HEK293 (cell line): ENCODE data around the gene TDP1.
A peak's percentile ranks its signal among the peaks of the same experiment; 100 is the strongest.

Experiments
- CTCF ChIA-PET: fragments of 350-600 bp; formaldehyde crosslinking; extraction: SDS; loops from one replicate; lab custom pipeline; 2021; ENCODE audit warnings: antibody characterized with exemption; lab: Yijun Ruan, JAX
- POLR2A ChIA-PET: fragments of 300-600 bp; formaldehyde crosslinking; extraction: SDS; loops from one replicate; lab custom pipeline; 2020; ENCODE audit warnings: antibody characterized with exemption, inconsistent platforms; lab: Yijun Ruan, JAX
- H3K27ac ChIP-seq: fragments of 200-500 bp; sonication (Bioruptor generic); 2 replicates; pipeline ENCODE4 v1.5.1; 2014; ENCODE audit warnings: low read depth, low read length, control low read depth, inconsistent platforms; ENCODE audit errors: extremely low read depth
- H3K36me3 ChIP-seq, 2 experiments: fragments of 200-500 bp in 1 of 2; sonication (Bioruptor generic) in 1 of 2; 1 replicate in 1 of 2; 2 replicates in 1 of 2; pipeline ENCODE4 v1.5.1; 2014 to 2017; ENCODE audit warnings: inconsistent platforms in 2 of 2, low read length in 2 of 2; ENCODE audit not compliant: control insufficient read depth in 2 of 2, insufficient read depth in 1 of 2
- H3K4me1 ChIP-seq: fragments of 200-500 bp; sonication (Bioruptor generic); 2 replicates; pipeline ENCODE4 v1.5.1; 2014; ENCODE audit warnings: mild to moderate bottlenecking, low read length, inconsistent platforms; ENCODE audit not compliant: control insufficient read depth, insufficient read depth
- H3K4me3 ChIP-seq: 2 replicates; pipeline ENCODE4 v1.5.1; 2011; ENCODE audit warnings: low read depth, mild to moderate bottlenecking, control low read depth, low read length, moderate library complexity
- H3K9me3 ChIP-seq: fragments of 200-500 bp; sonication (Bioruptor generic); 2 replicates; pipeline ENCODE4 v1.5.1; 2014; ENCODE audit warnings: low read depth, low read length, inconsistent platforms; ENCODE audit not compliant: control insufficient read depth, insufficient read depth
- BCL11A ChIP-seq: fragments of 450-650 bp; formaldehyde crosslinking; IDR thresholded peaks from 2 replicates; pipeline ENCODE4 v1.5.1; 2016; ENCODE audit warnings: low read depth, missing biosample characterization, missing genetic modification characterization
- BCL11B ChIP-seq: fragments of 450-650 bp; formaldehyde crosslinking; IDR thresholded peaks from 2 replicates; pipeline ENCODE4 v1.5.1; 2016; ENCODE audit warnings: low read depth, missing biosample characterization, missing genetic modification characterization
- ELK4 ChIP-seq: IDR thresholded peaks from 2 replicates; pipeline ENCODE4 v1.6.1; 2011; ENCODE audit warnings: mild to moderate bottlenecking, low read depth, low read length, borderline replicate concordance
- GFI1B ChIP-seq: fragments of 450-650 bp; formaldehyde crosslinking; IDR thresholded peaks from 2 replicates; pipeline ENCODE4 v1.5.1; 2016; ENCODE audit warnings: missing biosample characterization, missing genetic modification characterization
- MYNN ChIP-seq: fragments of 450-650 bp; formaldehyde crosslinking; IDR thresholded peaks from 2 replicates; pipeline ENCODE4 v1.5.1; 2016; ENCODE audit warnings: missing biosample characterization, missing genetic modification characterization, borderline replicate concordance
- MZF1 ChIP-seq: fragments of 450-650 bp; formaldehyde crosslinking; IDR thresholded peaks from 2 replicates; pipeline ENCODE4 v1.5.1; 2017; ENCODE audit warnings: missing biosample characterization, missing genetic modification characterization, borderline replicate concordance
- REPIN1 ChIP-seq: fragments of 450-650 bp; formaldehyde crosslinking; IDR thresholded peaks from 2 replicates; pipeline ENCODE4 v1.5.1; 2017; ENCODE audit warnings: missing biosample characterization, missing genetic modification characterization, low read depth
- SETDB1 ChIP-seq: IDR thresholded peaks from one replicate; pipeline ENCODE4 v1.6.1; 2017; ENCODE audit warnings: mild to moderate bottlenecking, low read length, moderate library complexity, mixed read lengths; ENCODE audit not compliant: insufficient read length
- SP3 ChIP-seq: fragments of 450-650 bp; formaldehyde crosslinking; IDR thresholded peaks from 2 replicates; pipeline ENCODE4 v1.5.1; 2016; ENCODE audit warnings: missing biosample characterization, missing genetic modification characterization
- ZNF138 ChIP-seq: fragments of 450-650 bp; formaldehyde crosslinking; IDR thresholded peaks from 2 replicates; pipeline ENCODE4 v1.5.1; 2016; ENCODE audit warnings: missing biosample characterization, missing genetic modification characterization, borderline replicate concordance
- ZNF19 ChIP-seq: fragments of 450-650 bp; formaldehyde crosslinking; IDR thresholded peaks from 2 replicates; pipeline ENCODE4; 2016; ENCODE audit warnings: missing biosample characterization, missing genetic modification characterization, low read depth
- ZNF341 ChIP-seq: fragments of 450-650 bp; formaldehyde crosslinking; IDR thresholded peaks from 2 replicates; pipeline ENCODE4; 2016; ENCODE audit warnings: low read depth, missing biosample characterization, missing genetic modification characterization
- ZNF350 ChIP-seq: fragments of 450-650 bp; formaldehyde crosslinking; IDR thresholded peaks from 2 replicates; pipeline ENCODE4 v1.5.0; 2017; ENCODE audit warnings: missing biosample characterization, mild to moderate bottlenecking, missing genetic modification characterization
- ZNF423 ChIP-seq: fragments of 450-650 bp; formaldehyde crosslinking; IDR thresholded peaks from 2 replicates; pipeline ENCODE4 v1.5.1; 2016; ENCODE audit warnings: missing biosample characterization, missing genetic modification characterization
- ZNF426 ChIP-seq: fragments of 450-650 bp; formaldehyde crosslinking; IDR thresholded peaks from 2 replicates; pipeline ENCODE4 v1.5.1; 2017; ENCODE audit warnings: missing biosample characterization, missing genetic modification characterization, mild to moderate bottlenecking, inconsistent platforms, moderate library complexity
- ZNF558 ChIP-seq: fragments of 450-650 bp; formaldehyde crosslinking; IDR thresholded peaks from 2 replicates; pipeline ENCODE4 v1.5.1; 2016; ENCODE audit warnings: missing biosample characterization, missing genetic modification characterization
- ZNF580 ChIP-seq: fragments of 450-650 bp; formaldehyde crosslinking; IDR thresholded peaks from 2 replicates; pipeline ENCODE4 v1.5.1; 2016; ENCODE audit warnings: missing biosample characterization, missing genetic modification characterization
- ZNF626 ChIP-seq: fragments of 450-650 bp; sonication (Bioruptor Pico); formaldehyde crosslinking; IDR thresholded peaks from 2 replicates; pipeline ENCODE4 v1.5.1; 2018; ENCODE audit warnings: missing biosample characterization, missing genetic modification characterization, inconsistent platforms
- ZNF629 ChIP-seq: fragments of 450-650 bp; formaldehyde crosslinking; IDR thresholded peaks from 2 replicates; pipeline ENCODE4 v1.5.1; 2017; ENCODE audit warnings: missing biosample characterization, missing genetic modification characterization
- ZNF645 ChIP-seq: fragments of 450-650 bp; formaldehyde crosslinking; IDR thresholded peaks from 2 replicates; pipeline ENCODE4; 2016; ENCODE audit warnings: missing biosample characterization, missing genetic modification characterization
- ZNF658 ChIP-seq: fragments of 450-650 bp; formaldehyde crosslinking; IDR thresholded peaks from 2 replicates; pipeline ENCODE4; 2016; ENCODE audit warnings: missing biosample characterization, missing genetic modification characterization
- ZNF776 ChIP-seq: fragments of 450-650 bp; formaldehyde crosslinking; IDR thresholded peaks from 2 replicates; pipeline ENCODE4 v1.5.0; 2017; ENCODE audit warnings: missing biosample characterization, missing genetic modification characterization, borderline replicate concordance
- TF ChIP-seq, protein P1 (sequence below): fragments of 450-650 bp; formaldehyde crosslinking; IDR thresholded peaks from 2 replicates; pipeline ENCODE4 v1.5.1; 2016; ENCODE audit warnings: missing biosample characterization, missing genetic modification characterization
- TF ChIP-seq, protein P2 (sequence below): fragments of 450-650 bp; formaldehyde crosslinking; IDR thresholded peaks from 2 replicates; pipeline ENCODE4 v1.5.1; 2016; ENCODE audit warnings: missing biosample characterization, missing genetic modification characterization

Gene TDP1

DNA sequence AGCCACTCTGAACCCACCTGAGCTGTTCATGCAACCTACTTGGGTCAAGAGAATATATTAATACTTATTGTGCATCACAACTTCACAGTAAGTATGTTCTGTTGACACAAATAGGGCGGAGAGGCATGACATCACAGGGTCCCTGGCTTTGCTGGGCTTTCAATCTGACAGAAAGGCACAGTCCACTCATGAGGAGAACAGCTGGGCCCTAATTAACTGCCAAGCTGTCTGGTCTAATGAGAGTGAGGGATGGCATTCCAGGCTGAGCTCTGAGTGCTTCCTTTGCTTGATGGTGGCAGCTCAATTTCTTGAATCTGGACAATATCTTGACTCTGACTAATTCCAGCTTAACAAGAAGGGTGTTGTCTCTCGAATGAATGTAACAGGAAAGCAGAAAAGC lies 3.2 kb upstream of the TDP1 start:
- peaks cover 13 to 41% of the 10 kb centered on the region in 2 experiments; a peak in 2 of 3 replicates for H3K36me3 ChIP-seq
- TF ChIP-seq, protein P1, sequence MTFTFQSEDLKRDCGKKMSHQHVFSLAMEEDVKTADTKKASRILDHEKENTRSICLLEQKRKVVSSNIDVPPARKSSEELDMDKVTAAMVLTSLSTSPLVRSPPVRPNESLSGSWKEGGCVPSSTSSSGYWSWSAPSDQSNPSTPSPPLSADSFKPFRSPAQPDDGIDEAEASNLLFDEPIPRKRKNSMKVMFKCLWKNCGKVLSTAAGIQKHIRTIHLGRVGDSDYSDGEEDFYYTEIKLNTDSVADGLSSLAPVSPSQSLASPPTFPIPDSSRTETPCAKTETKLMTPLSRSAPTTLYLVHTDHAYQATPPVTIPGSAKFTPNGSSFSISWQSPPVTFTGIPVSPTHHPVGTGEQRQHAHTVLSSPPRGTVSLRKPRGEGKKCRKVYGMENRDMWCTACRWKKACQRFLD (tag by site-specific recombination) = no peak
- TF ChIP-seq, protein P2, sequence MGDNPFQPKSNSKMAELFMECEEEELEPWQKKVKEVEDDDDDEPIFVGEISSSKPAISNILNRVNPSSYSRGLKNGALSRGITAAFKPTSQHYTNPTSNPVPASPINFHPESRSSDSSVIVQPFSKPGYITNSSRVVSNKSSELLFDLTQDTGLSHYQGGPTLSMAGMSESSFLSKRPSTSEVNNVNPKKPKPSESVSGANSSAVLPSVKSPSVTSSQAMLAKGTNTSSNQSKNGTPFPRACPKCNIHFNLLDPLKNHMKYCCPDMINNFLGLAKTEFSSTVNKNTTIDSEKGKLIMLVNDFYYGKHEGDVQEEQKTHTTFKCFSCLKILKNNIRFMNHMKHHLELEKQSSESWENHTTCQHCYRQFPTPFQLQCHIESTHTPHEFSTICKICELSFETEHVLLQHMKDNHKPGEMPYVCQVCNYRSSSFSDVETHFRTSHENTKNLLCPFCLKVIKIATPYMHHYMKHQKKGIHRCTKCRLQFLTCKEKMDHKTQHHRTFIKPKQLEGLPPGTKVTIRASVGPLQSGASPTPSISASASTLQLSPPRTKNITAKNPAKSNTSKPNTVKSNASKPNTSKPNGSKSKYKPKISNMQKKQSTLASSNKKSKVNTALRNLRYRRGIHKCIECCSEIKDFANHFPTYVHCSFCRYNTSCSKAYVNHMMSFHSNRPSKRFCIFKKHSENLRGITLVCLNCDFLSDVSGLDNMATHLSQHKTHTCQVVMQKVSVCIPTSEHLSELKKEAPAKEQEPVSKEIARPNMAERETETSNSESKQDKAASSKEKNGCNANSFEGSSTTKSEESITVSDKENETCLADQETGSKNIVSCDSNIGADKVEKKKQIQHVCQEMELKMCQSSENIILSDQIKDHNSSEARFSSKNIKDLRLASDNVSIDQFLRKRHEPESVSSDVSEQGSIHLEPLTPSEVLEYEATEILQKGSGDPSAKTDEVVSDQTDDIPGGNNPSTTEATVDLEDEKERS (tag by site-specific recombination) = no peak
- TF ChIP-seq MYNN = no peak
- TF ChIP-seq ELK4 = no peak
- TF ChIP-seq ZNF626 (tag by site-specific recombination) = no peak
- TF ChIP-seq ZNF558 (tag by site-specific recombination) = no peak
- no peak for TF ChIP-seq ZNF629 (tag by site-specific recombination)
- no peak for TF ChIP-seq ZNF341 (tag by site-specific recombination)
- TF ChIP-seq MZF1 (tag by site-specific recombination) = no peak
- TF ChIP-seq ZNF645 (tag by site-specific recombination) = no peak
- TF ChIP-seq SETDB1 = no peak
- H3K9me3 ChIP-seq = no peaks in the 10 kb centered on the region
- POLR2A ChIA-PET = interaction anchor here (0.6 kb wide), 1 partner anchor 47 kb away, joined by 3 read pairs; no protein-coding TSS in a partner anchor
- CTCF ChIA-PET = interaction anchor here (4.8 kb wide), 1 partner anchor 13 kb away, joined by 39 read pairs; no protein-coding TSS in a partner anchor
- no peak overlapping the region for H3K4me3 ChIP-seq
- H3K27ac ChIP-seq = no peak overlapping the region
- H3K4me1 ChIP-seq = peaks cover 3% of the 10 kb centered on the region; the same call in 1 of the 2 replicates

- CTCF ChIA-PET = interaction anchor here (0.6 to 4.8 kb wide), 4 partner anchors 14 to 829 kb away, joined by 3 to 39 read pairs (median 4); no protein-coding TSS in a partner anchor
- TF ChIP-seq ZNF138 (tag by site-specific recombination) = no peak
- no peak for TF ChIP-seq BCL11A (tag by site-specific recombination)
- TF ChIP-seq ZNF350 (tag by site-specific recombination) = no peak
- no peak for TF ChIP-seq ZNF580 (tag by site-specific recombination)
- no peak for TF ChIP-seq SP3 (tag by site-specific recombination)
- TF ChIP-seq ZNF658 (tag by site-specific recombination) = no peak
- TF ChIP-seq REPIN1 (tag by site-specific recombination) = no peak
- TF ChIP-seq ZNF426 (tag by site-specific recombination) = no peak
- TF ChIP-seq BCL11B = no peak
- no peak for TF ChIP-seq ZNF776
- TF ChIP-seq GFI1B (tag by site-specific recombination) = no peak
- no peak for TF ChIP-seq ZNF19 (tag by site-specific recombination)
- no peak for TF ChIP-seq ZNF423 (tag by site-specific recombination)
- TF ChIP-seq, all 188 proteins: peak for 0
- peak overlapping the region; percentile 2; the same call in 1 of the 2 replicates for H3K4me3 ChIP-seq
- POLR2A ChIA-PET = no interaction called here
- H3K27ac ChIP-seq = 0 out of 2 replicates have a peak overlapping the region, but pooled peaks have one; percentile 48
- peaks cover 11 to 46% of the 10 kb centered on the region in 2 experiments; a peak in 2 of 3 replicates for H3K36me3 ChIP-seq
- peaks cover 3% of the 10 kb centered on the region; the same call in 1 of the 2 replicates for H3K4me1 ChIP-seq
- H3K9me3 ChIP-seq = no peaks in the 10 kb centered on the region
These were observed 2.1 kb upstream of the TDP1 start for GRCh38 chr14:89953602-89954001.
